HepG2 (cell line): Measurements from ENCODE around the gene SCP2. TPM values are rescaled to one million over a fixed set of nuclear protein-coding genes. Genes with fewer than 3 reads are reported as not detected.

ENCODE experiments used
- ATAC-seq: fragments of 200-7000 bp; cut with Tn5 transposase; 3 replicates; pipeline ENCODE4 v1.9.1; 2020; ENCODE audit warnings: mild to moderate bottlenecking, moderate library complexity
- BruUV-seq: library from RNA; stranded (reverse); fragments of 400-500 nt; replicated peaks from 2 replicates; lab custom pipeline; 2021; lab: Mats Ljungman, UMichigan
- CTCF ChIA-PET: fragments of 300-600 bp; formaldehyde crosslinking; extraction: SDS; loops from one replicate; lab custom pipeline; 2021; ENCODE audit warnings: low total read pairs, inconsistent platforms, low intra/inter-chr PET ratio; lab: Yijun Ruan, JAX
- POLR2A ChIA-PET: fragments of 350-600 bp; sonication (Branson Sonifier 250); formaldehyde crosslinking; loops from one replicate; lab custom pipeline; 2020; ENCODE audit warnings: antibody characterized with exemption, inconsistent platforms; lab: Yijun Ruan, JAX
- DNase-seq: peaks from one replicate; pipeline ENCODE4 v3.0.0-alpha.2; 2015; ENCODE audit warnings: low spot score
- FAIRE-seq: peaks from 3 replicates; lab custom pipeline; 2011; peaks lifted over from hg19 to GRCh38; lab: Jason Lieb, UNC
- H2AFZ ChIP-seq: one replicate; pipeline ENCODE4 v1.6.1; 2011; ENCODE audit warnings: low read length, inconsistent platforms
- H3K27ac ChIP-seq: fragments of 300-600 bp; 3 replicates; pipeline ENCODE4 v1.8.0; 2011; ENCODE audit warnings: mixed run types, mild to moderate bottlenecking, mixed read lengths, low read length, inconsistent platforms; ENCODE audit not compliant: insufficient read depth; ENCODE audit errors: extremely low read length
- H3K27me3 ChIP-seq, 2 experiments: fragments of 200-600 bp in 1 of 2; 2 replicates in 1 of 2; 3 replicates in 1 of 2; pipeline versions ENCODE4 v1.6.0 to v1.8.0; 2011; ENCODE audit warnings: low read length in 2 of 2, mild to moderate bottlenecking in 2 of 2, moderate library complexity in 2 of 2, inconsistent platforms in 1 of 2; ENCODE audit not compliant: insufficient read depth in 2 of 2, control insufficient read depth in 1 of 2
- H3K36me3 ChIP-seq, 2 experiments: fragments of 200-600 bp in 1 of 2; replicated peaks in 1 of 2; 2 replicates in 1 of 2; 3 replicates in 1 of 2; pipeline versions ENCODE4 v1.5.1 to v1.8.0; 2011; ENCODE audit warnings: low read length in 2 of 2, inconsistent platforms in 1 of 2; ENCODE audit not compliant: insufficient read depth in 2 of 2, control insufficient read depth in 1 of 2
- H3K4me1 ChIP-seq: 2 replicates; pipeline ENCODE4 v1.5.1; 2012; ENCODE audit warnings: low read length, inconsistent platforms; ENCODE audit not compliant: insufficient read depth
- H3K4me2 ChIP-seq: 2 replicates; pipeline ENCODE4 v1.6.0; 2011; ENCODE audit warnings: low read depth, low read length, inconsistent platforms
- H3K4me3 ChIP-seq, 3 experiments: fragments of 200-600 bp in 1 of 3; sonication (generic), shearing (Covaris generic) in 1 of 3; replicated peaks in 1 of 3; 2 replicates each; pipeline ENCODE4 v1.5.1; 2011 to 2016; ENCODE audit warnings: low read length in 3 of 3, inconsistent platforms in 2 of 3, low read depth in 2 of 3, mild to moderate bottlenecking in 2 of 3, control low read depth in 1 of 3, mixed read lengths in 1 of 3; ENCODE audit not compliant: insufficient read depth in 1 of 3
- H3K79me2 ChIP-seq: one replicate; pipeline ENCODE4 v1.6.1; 2011; ENCODE audit warnings: low read length, inconsistent platforms; ENCODE audit not compliant: insufficient read depth
- H3K9ac ChIP-seq: 2 replicates; pipeline ENCODE4 v1.6.0; 2011; ENCODE audit warnings: mild to moderate bottlenecking, low read depth, low read length, inconsistent platforms; ENCODE audit not compliant: insufficient read depth
- H3K9me3 ChIP-seq: 2 replicates; pipeline ENCODE4 v1.5.1; 2012; ENCODE audit warnings: mild to moderate bottlenecking, low read length
- H4K20me1 ChIP-seq: 2 replicates; pipeline ENCODE4 v1.6.0; 2011; ENCODE audit warnings: inconsistent platforms, mild to moderate bottlenecking, low read length, moderate library complexity; ENCODE audit not compliant: insufficient read depth
- ASH2L ChIP-seq: fragments of 300-600, 200-600 bp; sonication (generic); IDR thresholded peaks from 2 replicates; pipeline ENCODE4 v1.7.0; 2017; ENCODE audit warnings: low read depth, mild to moderate bottlenecking, moderate library complexity, mixed read lengths, low read length; ENCODE audit not compliant: insufficient read length
- JUN ChIP-seq: sonication (generic); formaldehyde crosslinking; IDR thresholded peaks from 2 replicates; pipeline ENCODE4 v1.4.0; 2020; ENCODE audit warnings: mild to moderate bottlenecking, missing genetic modification reagents
- MAF1 ChIP-seq: sonication (generic); formaldehyde crosslinking; IDR thresholded peaks from 2 replicates; pipeline ENCODE4 v1.5.0; 2020; ENCODE audit warnings: missing genetic modification reagents, borderline replicate concordance
- NFKB2 ChIP-seq: sonication (generic); formaldehyde crosslinking; IDR thresholded peaks from 2 replicates; pipeline ENCODE4 v1.4.0; 2020; ENCODE audit warnings: missing genetic modification reagents, borderline replicate concordance
- RBM22 ChIP-seq: fragments of 200-400 bp; formaldehyde crosslinking; optimal IDR thresholded peaks from 2 replicates; pipeline ENCODE3; 2017; ENCODE audit warnings: mild to moderate bottlenecking, low read length, moderate library complexity
- RERE ChIP-seq: IDR thresholded peaks from 2 replicates; pipeline ENCODE4 v1.6.1; 2016; ENCODE audit warnings: low read depth, missing genetic modification reagents, missing compliant biosample characterization
- TRIM24 ChIP-seq: sonication (generic); formaldehyde crosslinking; IDR thresholded peaks from 2 replicates; pipeline ENCODE4 v1.8.0; 2022; ENCODE audit warnings: mild to moderate bottlenecking, missing genetic modification reagents
- ZHX1 ChIP-seq: sonication (generic); formaldehyde crosslinking; IDR thresholded peaks from 2 replicates; pipeline ENCODE4 v1.8.1; 2022; ENCODE audit warnings: low read depth, mild to moderate bottlenecking, missing genetic modification reagents
- ZNF101 ChIP-seq: sonication (generic); formaldehyde crosslinking; IDR thresholded peaks from 2 replicates; pipeline ENCODE4 v1.4.0; 2020; ENCODE audit warnings: mild to moderate bottlenecking, low read depth, missing genetic modification reagents, borderline replicate concordance
- ZNF609 ChIP-seq: sonication (generic); formaldehyde crosslinking; IDR thresholded peaks from 2 replicates; pipeline ENCODE4 v1.4.0; 2020; ENCODE audit warnings: mild to moderate bottlenecking, missing genetic modification reagents, borderline replicate concordance
- ZNF720 ChIP-seq: sonication (generic); formaldehyde crosslinking; IDR thresholded peaks from 2 replicates; pipeline ENCODE4 v1.4.0; 2020; ENCODE audit warnings: missing genetic modification reagents
- ZNF879 ChIP-seq: sonication (generic); formaldehyde crosslinking; IDR thresholded peaks from 2 replicates; pipeline ENCODE4 v1.8.1; 2023; ENCODE audit warnings: missing genetic modification reagents
- WGBS: methylation state at CpG from one replicate; pipeline ENCODE4 v1.1.6; 2017; ENCODE audit warnings: low lambda C conversion rate; 5-methylcytosine and 5-hydroxymethylcytosine counted together
- in situ Hi-C: cut with HindIII; loops from 2 replicates; pipeline ENCODE4 v1.10.0; 2017; ENCODE audit warnings: low pct_unique_long_range_greater_than_20kb; ENCODE audit not compliant: extremely low pct_ligation_motif_present
- intact Hi-C: fragments of 100-400 bp; cut with micrococcal nuclease; formaldehyde crosslinking; loops from one replicate; pipeline ENCODE4 v1.10.0; 2022; ENCODE audit not compliant: unreplicated experiment
- polyA plus RNA-seq, 8 experiments: library from polyadenylated mRNA; depleted of rRNA in 3 of 8; stranded (reverse) in 7 of 8; unstranded in 1 of 8; fragments of >200 nt; fragmentation: Illumina TruSeq in 4 of 8; extraction: Trizol in 4 of 8; gene quantifications; 2 replicates each; pipeline versions ENCODE4 v1.2.1 to v1.2.3, GENCODE V29; 2011 to 2016; ENCODE audit warnings: low read depth in 4 of 8, missing spikeins in 1 of 8, mixed read lengths in 1 of 8; ENCODE audit not compliant: insufficient read depth in 1 of 8
- total RNA-seq, 5 experiments: library from RNA; depleted of rRNA; stranded (reverse); fragments of >200 nt; fragmentation: Illumina TruSeq; extraction: Trizol; gene quantifications; 2 replicates each; pipeline ENCODE4 v1.2.3, GENCODE V29; 2016; ENCODE audit warnings: low read depth in 1 of 5

Gene SCP2
- total and polyA plus RNA-seq, 2 of the 13 experiments (the other 11 are each of a cell fraction or from before 2014, with no cell fraction given): 59.0 to 133 TPM

GRCh38 chr1:52973841-52974240 lies 46.8 kb downstream of the SCP2 start:
- CTCF ChIA-PET: no interaction called here
- in situ Hi-C loops (no loop called here), intact Hi-C loops (no loop called here)
- Histone ChIP-seq H3K4me1 (0 out of 2 replicates have a peak, but pooled peaks cover 4% of the 10 kb centered on the region), H3K27me3 (no peaks in the 10 kb centered on the region), H4K20me1 (no peaks in the 10 kb centered on the region), H3K4me3 (no peak overlapping the region), H3K4me2 (no peak overlapping the region), H3K27ac (no peak overlapping the region), H2AFZ (no peak overlapping the region)
- WGBS: 99% methylated on average over 3 of the region's 3 CpGs
- DNase-seq: no peak
- TF ChIP-seq RBM22 (no peak), ZNF720 (no peak), ZNF879 (no peak), NFKB2 (CRISPR knock-in tag) (no peak), TRIM24 (CRISPR knock-in tag) (no peak), ZNF609 (CRISPR knock-in tag) (no peak), RERE (CRISPR knock-in tag) (no peak), ASH2L (no peak), MAF1 (CRISPR knock-in tag) (no peak), ZNF101 (no peak), ZHX1 (no peak), JUN (no peak)
- TF ChIP-seq, all 625 proteins: peak for 0
- Histone ChIP-seq H3K36me3 (peaks cover 1 to 19% of the 10 kb centered on the region in 2 experiments; a peak in 3 of 5 replicates), H3K79me2 (no peaks in the 10 kb centered on the region), H3K9me3 (no peaks in the 10 kb centered on the region), H3K9ac (no peak overlapping the region)
- BruUV-seq: no TSS peak
- no peak for FAIRE-seq
- ATAC-seq: no peak
- POLR2A ChIA-PET: no interaction called here
